HG02970 (cell line): Measurements from ENCODE around the gene FA2H.
"Not testable (repeated sequence)": the region's sequence is repeated elsewhere in the genome, so short reads cannot be mapped to it uniquely, and the experiment has no call there.

ENCODE experiments used
- ATAC-seq: cut with Tn5 transposase; IDR thresholded peaks from one replicate; pipeline ENCODE4 v1.9.1; 2021; ENCODE audit warnings: mild to moderate bottlenecking, moderate library complexity, moderate number of reproducible peaks; ENCODE audit not compliant: unreplicated experiment, low FRiP score

Gene FA2H, protein sequence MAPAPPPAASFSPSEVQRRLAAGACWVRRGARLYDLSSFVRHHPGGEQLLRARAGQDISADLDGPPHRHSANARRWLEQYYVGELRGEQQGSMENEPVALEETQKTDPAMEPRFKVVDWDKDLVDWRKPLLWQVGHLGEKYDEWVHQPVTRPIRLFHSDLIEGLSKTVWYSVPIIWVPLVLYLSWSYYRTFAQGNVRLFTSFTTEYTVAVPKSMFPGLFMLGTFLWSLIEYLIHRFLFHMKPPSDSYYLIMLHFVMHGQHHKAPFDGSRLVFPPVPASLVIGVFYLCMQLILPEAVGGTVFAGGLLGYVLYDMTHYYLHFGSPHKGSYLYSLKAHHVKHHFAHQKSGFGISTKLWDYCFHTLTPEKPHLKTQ

DNA sequence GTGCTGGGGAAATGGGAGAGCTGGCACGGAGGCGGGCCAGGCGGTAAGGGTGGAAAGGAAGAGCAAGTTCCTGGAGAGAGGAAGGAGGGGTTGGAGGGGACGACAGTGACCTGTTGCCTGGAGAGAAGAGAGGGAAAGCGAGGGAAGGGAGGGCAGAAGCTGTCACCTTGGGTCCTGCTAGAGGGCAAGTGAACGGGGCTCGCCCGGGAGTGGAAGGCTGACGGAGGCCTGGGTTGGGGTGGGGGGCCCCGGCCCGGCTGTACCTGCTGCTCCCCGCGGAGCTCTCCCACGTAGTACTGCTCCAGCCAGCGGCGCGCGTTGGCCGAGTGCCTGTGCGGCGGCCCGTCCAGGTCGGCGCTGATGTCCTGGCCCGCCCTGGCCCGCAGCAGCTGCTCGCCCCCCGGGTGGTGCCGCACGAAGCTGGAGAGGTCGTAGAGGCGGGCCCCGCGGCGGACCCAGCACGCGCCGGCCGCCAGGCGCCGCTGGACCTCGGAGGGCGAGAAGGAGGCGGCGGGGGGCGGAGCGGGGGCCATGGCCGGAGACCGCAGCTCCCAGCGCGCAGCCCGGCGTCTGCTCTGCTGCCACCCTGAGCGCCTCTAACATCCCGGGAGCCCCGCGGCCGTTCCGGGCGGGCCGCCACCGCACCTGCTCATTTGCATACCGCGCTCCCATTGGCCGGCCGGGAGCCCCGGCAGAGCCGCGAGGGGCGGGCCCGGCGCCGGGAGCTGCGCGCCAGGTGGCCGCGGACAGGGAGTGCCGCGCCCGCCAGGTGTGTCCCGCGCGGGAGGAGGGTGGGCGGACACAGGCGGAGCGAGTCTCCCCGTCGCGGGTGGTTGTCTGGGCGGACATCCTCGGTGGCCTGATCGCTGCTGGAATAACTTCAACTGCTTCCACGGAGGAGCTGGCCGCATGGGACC, at the start of gene FA2H:
Gene FA2H, minus strand, starts transcription at position 598 of the 917 bp plus-strand sequence. Its CDS starts 65 bp downstream, at position 533.
- peak; percentile 90 for ATAC-seq

DNA sequence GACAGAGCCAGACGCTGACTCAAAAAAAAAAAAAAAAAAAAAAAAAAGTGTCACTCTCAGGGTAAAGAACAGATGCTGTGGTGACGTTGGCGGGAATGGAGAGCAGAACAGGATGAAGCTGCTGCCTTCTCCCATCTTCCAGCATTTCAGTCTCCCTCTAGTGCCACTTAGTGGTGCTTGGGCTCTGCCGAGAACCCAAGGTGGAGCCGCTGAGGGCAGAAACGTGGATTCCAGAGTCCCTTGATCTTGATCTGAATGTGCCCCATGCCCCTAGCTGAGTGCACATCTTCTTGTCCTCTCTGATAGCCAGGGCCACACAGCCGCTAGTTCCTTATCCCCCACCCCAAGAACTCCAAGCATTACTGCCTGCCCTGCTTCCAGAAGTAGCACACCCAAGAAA, 43.2 kb upstream of the FA2H start:
- no peak for ATAC-seq

DNA sequence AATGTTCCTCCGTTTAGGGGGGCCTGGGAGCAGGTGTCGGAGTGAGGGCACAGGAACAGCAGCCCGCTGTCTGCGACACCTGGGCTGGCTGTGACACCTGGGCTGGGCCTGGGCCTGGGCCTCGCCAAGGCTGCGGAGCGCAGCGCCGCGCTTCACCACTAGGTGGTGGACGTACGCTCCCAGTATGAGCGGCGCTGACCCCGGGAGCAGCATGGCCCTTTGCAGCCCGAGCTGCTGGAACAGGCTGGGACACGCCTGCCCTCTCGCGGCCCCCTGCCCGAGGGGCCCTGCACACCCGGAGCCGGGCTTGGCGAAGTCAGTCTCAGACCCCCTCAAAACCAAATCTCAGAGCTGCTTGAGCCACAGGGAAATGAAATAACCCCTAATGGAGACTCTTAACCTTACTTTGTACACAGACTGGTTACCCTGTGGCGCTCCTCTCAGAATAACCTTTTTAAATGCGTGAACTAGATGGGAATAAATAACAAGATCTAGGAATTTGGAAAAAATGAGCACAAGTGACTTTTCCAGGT, 38.6 kb upstream of the FA2H start:
- ATAC-seq: peak; percentile 87

DNA sequence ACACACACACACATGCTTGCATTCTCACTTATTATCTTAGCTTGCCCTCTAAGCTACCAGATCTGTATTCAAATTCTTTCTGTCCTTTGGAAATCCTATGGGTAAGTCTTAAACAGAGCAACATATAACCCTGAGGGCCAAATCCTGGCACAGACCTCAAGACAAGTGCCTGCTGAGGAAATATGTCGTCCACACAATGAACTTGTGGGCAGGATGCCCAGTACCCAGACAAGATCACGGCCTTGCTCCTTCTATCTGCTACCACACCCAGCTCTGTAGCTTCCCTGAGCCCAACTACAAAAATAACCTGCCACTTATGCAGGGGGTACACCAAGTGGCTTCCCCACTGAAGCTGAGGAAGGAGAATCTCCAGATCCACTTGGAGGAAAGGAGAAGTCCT, 37.3 kb upstream of the FA2H start:
- no peak for ATAC-seq

DNA sequence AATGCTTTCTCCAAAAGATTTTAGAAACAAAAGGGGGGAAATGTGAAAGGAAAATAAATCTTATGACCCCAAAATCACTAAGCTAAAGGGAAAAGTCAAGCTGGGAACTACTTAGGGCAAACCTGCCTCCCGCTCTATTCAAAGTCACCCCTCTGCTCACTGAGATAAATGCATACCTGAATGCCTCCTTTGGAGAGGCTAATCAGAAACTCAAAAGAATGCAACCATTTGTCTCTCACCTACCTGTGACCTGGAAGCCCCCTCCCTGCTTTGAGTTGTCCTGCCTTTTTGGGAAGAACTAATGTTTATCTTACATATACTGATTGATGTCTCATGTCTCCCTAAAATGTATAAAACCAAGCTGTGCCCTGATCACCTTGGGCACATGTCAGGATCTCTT, 36.6 kb upstream of the FA2H start:
- ATAC-seq: not testable (repeated sequence)

DNA sequence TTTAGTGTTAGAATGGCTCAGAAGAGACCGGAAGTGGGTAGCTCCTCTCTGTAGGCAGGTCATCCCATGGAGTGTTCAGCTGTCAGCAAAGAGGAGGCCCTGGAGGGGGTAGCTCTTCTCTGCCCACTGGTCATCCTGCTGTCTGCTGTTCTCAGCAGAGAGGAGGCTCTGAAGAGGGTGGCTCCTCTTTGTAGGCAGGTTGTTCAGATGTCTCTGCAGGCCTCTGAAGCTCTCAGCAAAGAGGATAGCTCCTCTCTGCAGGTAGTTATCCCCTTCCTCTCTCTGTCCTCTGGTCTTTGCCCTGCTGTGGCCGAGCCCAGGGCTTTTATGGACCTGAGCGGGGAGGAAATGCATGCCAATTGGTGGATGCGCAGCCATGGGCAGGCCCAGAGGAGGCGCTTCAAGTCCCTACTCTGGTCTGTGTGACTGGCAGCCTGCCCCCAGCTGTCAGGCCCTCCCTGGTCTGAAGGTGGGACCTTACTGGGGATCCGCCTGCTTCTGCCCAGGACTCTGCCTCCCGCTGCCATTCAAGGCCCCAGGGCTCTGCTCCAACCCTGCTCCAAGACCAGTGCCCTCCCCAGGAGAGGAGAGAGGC, 32.5 kb upstream of the FA2H start:
- no peak for ATAC-seq

DNA sequence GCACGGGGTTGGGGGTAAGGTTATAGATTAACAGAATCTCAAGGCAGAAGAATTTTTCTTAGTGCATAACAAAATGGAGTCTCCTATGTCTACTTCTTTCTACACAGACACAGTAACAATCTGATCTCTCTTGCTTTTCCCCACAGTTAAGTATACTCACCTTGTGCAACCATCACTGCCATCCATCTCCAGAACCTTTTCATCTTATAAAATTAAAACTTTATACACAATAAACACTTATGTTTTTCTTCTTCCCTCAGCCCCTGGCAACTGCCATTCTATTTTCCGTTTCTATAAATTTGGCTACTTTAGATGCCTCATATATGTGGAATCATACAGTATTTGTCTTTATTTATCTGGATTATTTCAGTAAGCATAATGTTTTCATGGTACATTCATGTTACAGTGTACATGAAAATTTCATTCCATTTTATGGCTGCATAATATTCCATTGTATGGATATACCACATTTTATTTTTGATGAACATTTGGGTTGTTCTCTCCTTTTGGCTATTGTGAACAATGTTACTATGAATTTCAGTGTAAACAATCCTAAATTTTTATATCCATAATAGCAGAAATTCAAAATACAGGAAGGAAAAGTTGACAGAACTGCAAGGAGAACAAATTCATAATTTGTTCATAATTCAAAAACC, 25.7 kb upstream of the FA2H start:
- no peak for ATAC-seq

DNA sequence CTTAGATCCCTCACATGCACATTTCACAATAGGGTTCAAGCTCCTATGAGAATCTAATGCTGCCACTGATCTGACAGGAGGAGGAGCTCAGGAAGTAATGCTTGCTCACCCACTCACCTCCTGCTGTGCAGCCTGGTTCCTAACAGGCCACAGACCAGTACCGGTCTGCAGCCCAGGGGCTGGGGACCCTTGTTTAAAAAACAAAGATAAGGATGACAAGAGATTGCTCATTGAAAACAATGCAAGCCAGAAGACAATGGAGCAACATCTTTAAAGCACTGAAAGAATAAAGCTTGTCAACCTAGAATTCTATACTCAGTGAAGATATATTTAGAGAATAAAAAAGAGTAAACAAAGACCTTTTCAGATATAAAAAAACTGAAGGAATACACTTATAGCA, 22.8 kb upstream of the FA2H start:
- no peak for ATAC-seq

DNA sequence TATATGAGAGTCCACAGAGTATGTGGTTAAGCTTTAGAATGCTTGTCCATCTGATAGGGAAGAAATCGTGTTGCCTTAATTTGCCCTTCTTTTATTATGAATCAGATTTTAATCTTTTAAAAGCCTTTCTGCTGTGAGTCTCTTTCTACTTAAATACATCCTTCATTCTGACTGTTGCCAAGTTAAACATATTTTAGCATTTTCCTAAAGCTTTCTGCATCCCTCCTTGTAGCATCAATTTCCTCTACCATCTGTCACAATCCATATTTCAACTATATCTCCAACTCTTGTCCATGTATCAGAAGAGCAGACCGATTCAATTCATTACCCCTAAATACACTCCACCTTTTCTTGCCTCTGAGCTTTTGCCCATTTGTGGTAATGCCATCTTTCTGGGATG, 20.5 kb upstream of the FA2H start:
- no peak for ATAC-seq

DNA sequence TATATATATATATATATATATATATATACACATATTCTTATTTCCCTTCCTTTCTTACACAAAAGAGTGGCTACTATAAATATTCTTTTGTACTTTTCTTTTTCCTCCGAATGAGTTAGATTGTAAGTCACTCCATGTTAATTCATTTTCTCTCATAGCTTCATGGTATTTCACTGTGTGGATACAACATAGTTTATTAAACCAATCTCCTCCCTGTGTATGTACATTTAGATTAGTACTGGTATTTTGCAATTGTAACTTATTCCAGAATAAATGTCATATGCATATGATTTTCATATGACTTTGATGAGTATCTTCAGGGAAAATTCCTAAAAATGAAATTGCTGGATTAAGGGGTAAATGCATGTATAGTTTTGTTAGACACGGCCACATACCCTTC, 20.0 kb upstream of the FA2H start:
- no peak for ATAC-seq

DNA sequence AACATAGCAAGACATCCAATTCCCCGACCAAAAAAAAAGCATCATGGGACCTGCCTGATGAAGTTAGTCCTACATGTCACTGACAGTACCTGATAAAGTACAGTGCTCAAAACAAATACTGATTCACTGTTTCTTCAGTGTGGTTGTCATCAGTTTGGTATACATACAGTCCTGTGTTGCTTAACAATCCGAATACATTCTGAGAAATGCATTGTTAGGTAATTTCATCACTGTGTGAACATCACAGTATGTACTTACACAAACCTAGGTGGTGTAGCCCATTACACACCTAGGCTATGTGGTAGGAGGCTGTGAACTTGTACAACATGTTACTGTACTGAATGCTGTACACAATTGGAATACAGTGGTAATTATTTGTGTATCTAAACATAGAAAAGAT, 19.0 kb upstream of the FA2H start:
- no peak for ATAC-seq

DNA sequence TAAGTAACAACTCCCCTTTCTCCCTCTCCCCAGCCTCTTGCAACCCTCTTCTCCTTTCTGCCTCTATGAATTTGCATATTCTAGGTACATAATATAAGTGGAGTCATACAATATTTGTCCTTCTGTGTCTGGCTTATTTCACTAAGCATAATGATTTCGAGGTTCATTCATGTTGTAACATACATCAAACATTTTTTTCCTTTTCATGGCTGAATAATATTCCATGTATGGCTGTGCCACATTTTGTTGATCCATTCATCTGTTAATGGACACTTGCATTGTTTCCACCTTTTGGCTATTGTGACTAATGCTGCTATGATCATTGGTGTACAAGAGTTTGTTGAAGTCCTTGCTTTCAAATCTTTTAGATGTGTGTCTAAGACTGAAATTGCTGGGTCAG, 17.6 kb upstream of the FA2H start:
- no peak for ATAC-seq

DNA sequence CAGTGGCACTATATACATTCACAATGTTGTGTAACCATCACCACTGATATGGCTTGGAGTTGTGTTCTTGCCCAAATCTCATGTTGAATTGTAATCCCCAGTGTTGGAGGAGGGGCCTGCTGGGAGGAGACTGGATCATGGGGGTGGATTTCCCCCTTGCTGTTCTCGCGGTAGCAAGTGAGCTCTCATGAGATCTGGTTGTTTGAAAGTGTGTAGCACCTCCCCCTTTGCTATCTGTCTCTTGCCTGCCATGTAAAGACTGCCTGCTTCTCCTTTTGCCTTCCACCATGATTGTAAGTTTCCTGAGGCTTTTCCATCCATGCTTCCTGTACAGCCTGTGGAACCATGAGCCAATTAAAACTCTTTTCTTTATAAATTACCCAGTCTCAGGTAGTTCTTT, 17.1 kb upstream of the FA2H start:
- not testable (repeated sequence) for ATAC-seq

DNA sequence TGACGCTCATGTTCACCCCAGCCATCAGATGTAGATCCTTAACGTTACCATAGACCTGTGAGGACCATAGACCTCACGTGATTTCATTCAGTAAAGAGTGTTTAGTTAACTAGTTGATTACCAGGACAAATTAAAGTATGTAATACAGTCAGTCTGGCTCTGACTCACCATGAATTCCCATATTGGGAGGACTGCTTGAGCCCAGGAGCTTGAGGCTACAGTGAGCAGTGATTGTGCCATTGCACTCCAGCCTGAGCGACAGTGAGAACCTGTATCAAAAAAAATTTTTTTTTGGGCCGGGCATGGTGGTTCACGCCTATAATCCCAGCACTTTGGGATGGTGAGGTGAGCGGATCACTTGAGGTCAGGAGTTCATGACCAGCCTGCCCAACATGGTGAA, 13.5 kb upstream of the FA2H start:
- ATAC-seq: no peak

DNA sequence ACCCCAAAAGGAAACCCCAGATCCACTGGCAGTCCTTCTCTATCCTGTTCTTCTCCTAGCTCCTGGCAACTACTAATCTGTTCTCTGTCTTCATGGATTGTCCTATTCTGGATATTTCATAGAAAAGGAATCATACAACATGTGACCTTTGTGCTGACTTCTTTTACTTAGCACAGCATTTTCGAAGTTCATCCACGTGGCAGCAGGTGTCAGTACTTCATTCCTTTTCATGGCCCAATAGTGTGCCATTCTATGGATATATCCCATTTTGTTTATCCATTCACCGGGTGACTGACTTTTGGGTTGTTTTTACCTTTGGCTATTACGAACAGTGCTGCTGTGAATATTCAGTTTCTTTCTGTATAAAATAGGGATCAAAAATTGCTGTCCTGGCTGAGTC, 10.4 kb upstream of the FA2H start:
- ATAC-seq: no peak

DNA sequence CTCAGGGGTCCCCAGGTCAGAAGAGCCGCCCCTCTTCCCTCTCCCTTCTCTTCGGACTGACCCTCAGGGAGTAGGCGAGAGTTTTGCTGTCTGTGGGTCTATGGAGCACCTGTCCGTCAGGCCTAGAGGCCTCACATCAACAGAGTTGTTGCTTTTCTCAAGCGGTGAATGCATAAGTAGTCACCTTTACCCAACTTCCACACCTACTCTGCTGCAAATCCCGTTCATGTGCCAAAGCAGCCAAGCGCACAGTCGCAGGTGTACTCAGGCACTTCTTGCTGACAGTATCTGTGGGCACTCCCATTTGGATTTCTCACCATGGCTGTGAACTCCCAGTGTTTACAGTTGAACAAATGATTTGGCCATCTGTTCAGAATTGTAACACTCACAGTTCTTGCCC, 4.0 kb upstream of the FA2H start:
- no peak for ATAC-seq

DNA sequence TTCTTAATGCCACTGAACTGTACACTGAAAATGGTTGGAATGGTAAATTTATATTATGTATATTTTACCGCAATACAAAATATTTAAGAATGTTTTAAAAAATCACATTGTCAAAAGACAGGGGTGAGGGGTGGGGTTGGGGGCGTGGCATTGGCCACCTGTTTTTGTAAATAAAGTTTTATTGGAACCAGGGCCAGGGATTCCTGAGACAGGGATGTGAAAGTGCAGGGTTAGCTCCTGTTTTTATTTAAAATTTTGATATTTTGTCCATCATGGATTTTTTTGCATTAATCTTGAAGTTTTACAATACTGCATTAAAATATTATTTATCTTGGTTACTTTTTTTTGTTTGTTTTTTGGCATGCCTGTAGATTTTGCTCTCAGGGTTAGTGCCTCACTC, 2.3 kb upstream of the FA2H start:
- no peak for ATAC-seq

DNA sequence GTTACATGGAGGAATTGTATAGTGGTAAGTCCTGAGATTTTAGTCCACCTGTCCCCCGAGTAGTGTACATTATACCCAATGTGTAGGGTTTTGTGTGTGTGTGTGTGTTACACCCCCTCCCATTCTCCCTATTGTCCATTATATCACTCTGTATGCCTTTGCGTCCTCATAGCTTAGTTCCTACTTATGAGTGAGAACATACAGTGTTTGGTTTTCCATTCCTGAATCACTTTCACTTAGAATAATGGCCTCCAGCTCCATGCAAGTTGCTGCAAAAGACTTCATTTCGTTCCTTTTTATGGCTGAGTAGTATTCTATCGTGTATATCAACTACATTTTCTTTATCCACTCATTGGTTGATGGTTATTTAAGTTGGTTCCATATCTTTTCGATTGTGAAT, 635 bp upstream of the FA2H start:
- no peak for ATAC-seq

DNA sequence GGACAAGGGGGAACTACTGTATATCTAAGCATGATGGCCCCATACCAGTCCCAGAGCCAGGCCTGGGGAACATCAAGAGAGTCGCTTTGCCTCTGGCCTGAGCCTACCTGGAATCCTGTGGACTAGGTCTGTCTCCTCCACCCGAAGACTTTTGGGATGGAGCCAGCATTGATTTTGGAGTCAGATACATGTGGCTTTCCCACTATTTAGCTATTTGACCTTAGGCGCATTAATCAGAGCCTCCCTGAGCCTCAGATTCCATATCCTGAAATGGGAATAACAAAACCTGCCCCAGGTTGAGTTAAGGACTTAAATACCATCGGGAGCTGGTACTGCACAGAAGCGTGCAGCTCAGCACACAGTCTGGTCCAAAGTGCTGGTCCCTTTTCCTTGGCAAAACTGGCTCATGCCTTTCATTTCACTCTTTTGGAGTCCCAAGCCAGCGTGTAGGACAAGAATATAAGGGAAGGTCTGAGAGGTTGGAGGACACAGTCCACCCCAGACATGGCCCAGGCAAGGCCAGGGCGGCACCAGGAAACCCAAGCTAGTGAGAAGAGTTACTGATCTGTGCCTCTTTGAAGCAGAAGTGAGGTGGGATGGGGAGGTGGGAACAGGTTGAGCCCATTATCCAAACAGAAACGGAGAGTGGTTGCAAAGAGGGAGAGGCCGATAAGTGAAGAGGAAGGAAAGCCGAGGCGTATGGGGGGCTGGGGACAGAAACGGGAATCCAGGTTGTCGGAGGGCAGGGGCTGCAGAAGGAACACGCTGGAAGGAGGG, 986 bp downstream of the FA2H start:
- no peak for ATAC-seq
